A172 (cell line): ENCODE data around the gene AXL. TPM values are rescaled to one million over a fixed set of nuclear protein-coding genes. Genes with fewer than 3 reads are reported as not detected.

Experiments
- DNase-seq: peaks from one replicate; pipeline ENCODE4 v3.0.0-alpha.2; 2015; ENCODE audit warnings: low spot score
- total RNA-seq: library from RNA; depleted of rRNA; stranded (reverse); fragments of >200 nt; shearing (Covaris generic); gene quantifications from 2 replicates; pipeline ENCODE4 v1.2.3, GENCODE V29; 2014; rRNA removed

Gene AXL
- total RNA-seq, 1 experiment from 2014 or later = 457 TPM

DNA sequence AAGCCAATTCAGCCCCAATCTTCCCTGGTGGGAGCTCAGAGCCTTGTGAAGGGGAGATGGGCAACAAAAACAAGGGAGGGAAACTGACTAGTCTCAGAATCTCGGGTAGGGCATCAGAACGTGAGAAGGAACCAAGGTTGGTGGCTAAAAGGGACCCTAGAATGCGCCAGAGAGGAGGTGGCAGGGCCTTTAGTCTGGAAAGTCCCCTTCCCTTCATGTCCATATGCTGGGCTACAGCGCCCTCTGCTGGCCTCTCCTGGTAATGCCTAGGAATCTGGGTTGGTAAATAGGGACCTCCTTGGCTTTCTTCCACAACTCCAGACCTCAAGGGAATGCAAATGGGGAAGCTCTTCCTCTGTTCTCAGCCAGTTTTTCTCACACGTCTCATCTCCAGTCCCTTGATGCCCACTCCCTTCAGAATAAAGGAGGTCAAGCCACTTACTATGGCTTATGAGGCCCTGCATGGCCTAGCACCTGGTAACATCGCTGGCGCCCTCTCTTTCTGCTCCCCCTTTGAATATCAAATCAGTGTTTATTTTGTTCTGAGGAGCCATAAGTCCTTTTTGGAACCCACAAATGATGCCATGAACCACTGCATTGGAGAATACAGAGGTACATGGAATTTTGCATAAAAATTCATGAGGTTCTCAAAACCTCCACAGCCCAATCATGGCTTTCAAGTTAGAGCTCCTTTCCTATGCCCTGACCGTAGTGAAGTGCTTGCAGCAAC lies 89.6 kb downstream of the AXL start:
- DNase-seq = peak; percentile 85

DNA sequence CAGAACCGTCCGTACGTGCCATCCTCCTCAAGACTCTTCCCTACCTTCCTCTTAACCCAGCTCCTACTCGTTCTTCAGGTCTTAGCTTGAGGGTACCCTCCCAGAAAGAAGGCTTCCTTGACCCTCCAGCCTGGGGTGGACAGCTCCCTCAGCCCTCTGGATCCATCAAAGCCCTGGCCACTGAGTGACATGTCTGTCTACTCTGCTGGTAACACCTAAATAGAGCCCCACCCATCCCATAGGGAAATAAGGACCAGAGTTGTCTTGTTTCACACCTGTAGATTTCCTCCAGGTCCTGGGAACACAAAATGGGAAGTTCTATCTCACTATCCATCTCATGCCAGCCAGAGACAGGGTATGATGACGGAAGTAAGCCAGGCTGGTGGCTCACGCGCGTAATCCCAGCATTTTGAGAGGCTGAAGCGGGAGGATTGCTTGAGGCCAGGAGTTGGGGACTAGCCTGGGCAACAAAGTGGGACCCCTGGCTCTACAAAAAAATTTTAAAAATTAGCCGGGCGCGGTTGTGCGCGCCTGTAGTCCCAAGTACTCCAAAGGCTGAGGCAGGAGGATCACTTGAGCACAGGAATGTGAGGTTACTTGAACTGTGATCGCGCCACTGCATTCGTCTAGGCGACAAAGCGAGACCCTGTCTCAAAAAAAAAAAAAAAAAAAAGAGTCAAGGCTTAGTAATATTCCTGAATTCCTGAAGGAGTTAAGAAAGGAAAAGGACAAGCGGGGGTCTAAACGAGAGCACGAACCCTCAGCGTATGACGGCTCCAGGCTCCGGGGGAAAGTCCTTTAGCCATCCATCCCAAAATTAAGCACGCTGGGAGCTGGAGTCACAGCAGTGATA lies 90.4 kb downstream of the AXL start:
- DNase-seq = no peak

DNA sequence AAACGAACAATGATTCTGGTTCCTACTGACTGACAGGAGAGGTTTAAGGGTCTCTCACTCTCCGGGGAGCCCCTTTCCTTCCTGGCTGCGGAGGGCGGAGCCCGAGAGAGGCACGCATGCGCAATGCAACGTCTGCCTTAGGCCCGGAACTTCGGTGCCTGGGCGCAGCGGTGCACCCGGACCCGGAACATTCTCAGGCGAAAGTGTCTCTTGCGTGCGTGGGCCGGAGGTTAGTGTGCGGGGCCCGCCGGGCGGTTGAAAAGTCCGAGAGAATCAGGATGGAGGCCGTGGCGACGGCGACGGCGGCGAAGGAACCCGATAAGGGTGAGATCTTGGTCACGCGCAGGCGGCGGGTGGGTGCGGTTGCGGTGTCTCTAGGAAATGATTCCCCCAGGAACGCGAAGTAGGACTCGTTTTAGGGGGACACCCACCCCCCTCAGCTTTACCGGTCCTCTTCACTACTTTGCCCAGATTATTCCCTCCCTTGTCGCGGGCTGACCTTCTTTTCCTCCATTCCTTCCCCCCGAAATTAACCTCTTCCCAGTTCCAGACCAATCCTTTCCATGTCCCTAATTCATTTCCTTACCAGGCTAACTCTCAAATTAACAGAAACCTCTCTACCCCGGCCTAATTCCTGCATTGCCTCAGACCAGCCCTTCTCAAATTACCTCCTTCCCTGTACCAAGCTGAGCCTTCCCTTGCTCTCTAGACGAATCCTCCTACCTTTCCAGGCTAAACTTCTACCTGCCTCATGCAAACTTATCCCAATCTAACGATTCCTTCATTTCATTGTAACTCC lies 91.2 kb downstream of the AXL start, which contains the start of gene CCDC97:
Gene CCDC97 (plus strand): TSS at position 140 of the 799 bp plus-strand sequence. CDS start 139 bp downstream, at position 279.
- DNase-seq = peak; percentile 76

DNA sequence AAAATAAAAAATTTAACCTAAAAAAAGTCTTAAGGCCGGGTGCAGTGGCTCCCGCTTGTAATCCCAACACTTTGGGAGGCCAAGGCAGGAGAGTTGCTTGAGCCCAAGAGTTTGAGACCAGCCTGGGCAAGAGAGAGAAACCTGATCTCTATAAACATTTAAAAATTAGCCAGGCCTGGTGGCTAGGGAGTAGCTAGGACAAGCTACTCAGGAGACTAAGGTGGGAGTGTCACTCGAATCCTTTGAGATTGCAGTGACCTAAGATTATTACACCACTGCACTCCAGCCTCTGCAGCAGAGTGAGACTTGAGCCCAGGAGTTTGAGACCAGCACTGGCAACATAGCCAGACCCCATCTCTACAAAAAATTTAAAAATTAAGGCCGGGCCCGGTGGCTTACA lies 92.0 kb downstream of the AXL start:
- DNase-seq = no peak

Other genes starting within 250 kb of the AXL start
- not detected in 2 replicates for gene CYP2B6, start 227.9 kb upstream of the AXL start, total RNA-seq
- gene CYP2A13, start 130.8 kb upstream of the AXL start, total RNA-seq = not detected in 2 replicates
- not detected in 2 replicates for gene CYP2F1, start 104.8 kb upstream of the AXL start, total RNA-seq
- 1.4 and 9.2 TPM in 2 replicates for gene CYP2S1, start 26.0 kb upstream of the AXL start, total RNA-seq
- gene HNRNPUL1, start 45.1 kb downstream of the AXL start, total RNA-seq = 168 and 204 TPM in 2 replicates
- 8.3 and 8.9 TPM in 2 replicates for gene CCDC97, start 90.9 kb downstream of the AXL start, total RNA-seq
- 13.6 and 18.3 TPM in 2 replicates for gene TGFB1, start 134.7 kb downstream of the AXL start, total RNA-seq
- gene B9D2, start 144.9 kb downstream of the AXL start, total RNA-seq = 4.5 and 13.5 TPM in 2 replicates
- 0.98 and 2.1 TPM in 2 replicates for gene TMEM91, start 157.3 kb downstream of the AXL start, total RNA-seq
- gene EXOSC5, start 178.1 kb downstream of the AXL start, total RNA-seq = 33.5 and 36.7 TPM in 2 replicates
- gene BCKDHA, start 178.6 kb downstream of the AXL start, total RNA-seq = 34.9 and 45.9 TPM in 2 replicates
- gene B3GNT8, start 208.2 kb downstream of the AXL start, total RNA-seq = 1.4 and 2.6 TPM in 2 replicates
- gene DMAC2, start 220.7 kb downstream of the AXL start, total RNA-seq = 56.3 and 66.1 TPM in 2 replicates
- not detected in 2 replicates for gene ERICH4, start 223.9 kb downstream of the AXL start, total RNA-seq